ENCODE measurements around the gene TMEM258. TPM values are rescaled to one million over a fixed set of nuclear protein-coding genes. Genes with fewer than 3 reads are reported as not detected.
A peak's percentile ranks its signal among the peaks of the same experiment; 100 is the strongest.

TMEM258 gene
- total and polyA plus RNA-seq, 9 of the 15 experiments (the other 6 are each of a cell fraction or from before 2014, with no cell fraction given), result 97.2 to 856 (median 231) TPM

GRCh38 chr11:61841636-61842527 is 49.5 kb upstream of the TMEM258 start (continued):
- TF ChIP-seq, protein P1, sequence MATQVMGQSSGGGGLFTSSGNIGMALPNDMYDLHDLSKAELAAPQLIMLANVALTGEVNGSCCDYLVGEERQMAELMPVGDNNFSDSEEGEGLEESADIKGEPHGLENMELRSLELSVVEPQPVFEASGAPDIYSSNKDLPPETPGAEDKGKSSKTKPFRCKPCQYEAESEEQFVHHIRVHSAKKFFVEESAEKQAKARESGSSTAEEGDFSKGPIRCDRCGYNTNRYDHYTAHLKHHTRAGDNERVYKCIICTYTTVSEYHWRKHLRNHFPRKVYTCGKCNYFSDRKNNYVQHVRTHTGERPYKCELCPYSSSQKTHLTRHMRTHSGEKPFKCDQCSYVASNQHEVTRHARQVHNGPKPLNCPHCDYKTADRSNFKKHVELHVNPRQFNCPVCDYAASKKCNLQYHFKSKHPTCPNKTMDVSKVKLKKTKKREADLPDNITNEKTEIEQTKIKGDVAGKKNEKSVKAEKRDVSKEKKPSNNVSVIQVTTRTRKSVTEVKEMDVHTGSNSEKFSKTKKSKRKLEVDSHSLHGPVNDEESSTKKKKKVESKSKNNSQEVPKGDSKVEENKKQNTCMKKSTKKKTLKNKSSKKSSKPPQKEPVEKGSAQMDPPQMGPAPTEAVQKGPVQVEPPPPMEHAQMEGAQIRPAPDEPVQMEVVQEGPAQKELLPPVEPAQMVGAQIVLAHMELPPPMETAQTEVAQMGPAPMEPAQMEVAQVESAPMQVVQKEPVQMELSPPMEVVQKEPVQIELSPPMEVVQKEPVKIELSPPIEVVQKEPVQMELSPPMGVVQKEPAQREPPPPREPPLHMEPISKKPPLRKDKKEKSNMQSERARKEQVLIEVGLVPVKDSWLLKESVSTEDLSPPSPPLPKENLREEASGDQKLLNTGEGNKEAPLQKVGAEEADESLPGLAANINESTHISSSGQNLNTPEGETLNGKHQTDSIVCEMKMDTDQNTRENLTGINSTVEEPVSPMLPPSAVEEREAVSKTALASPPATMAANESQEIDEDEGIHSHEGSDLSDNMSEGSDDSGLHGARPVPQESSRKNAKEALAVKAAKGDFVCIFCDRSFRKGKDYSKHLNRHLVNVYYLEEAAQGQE (IDR thresholded peaks at IDR 0.05; ENCODE audit: borderline replicate concordance), result 0 out of 2 replicates have a peak, but pooled peaks have one; percentile 24
- TF ChIP-seq, protein P1 (CRISPR knock-in tag; IDR thresholded peaks at IDR 0.05; ENCODE audit: low read depth), result no peak
- TF ChIP-seq NR2C1 (IDR thresholded peaks at IDR 0.05) (peak; percentile 70), NR2C1 (tag; IDR thresholded peaks at IDR 0.05) (peak; percentile 57), TEAD1 (CRISPR knock-in tag; IDR thresholded peaks at IDR 0.05) (peak in 1 of 2 experiments; percentile 83; a peak in 2 of 4 replicates), PML (IDR thresholded peaks at IDR 0.05; ENCODE audit: low read length) (peak; percentile 80), ZNF639 (CRISPR knock-in tag; conservative IDR thresholded peaks at IDR 0.05 in 1 of 2, IDR thresholded peaks at IDR 0.05 in 1 of 2) (peak in 1 of 2 experiments; percentile 85; a peak in 1 of 4 replicates), SMARCE1 (IDR thresholded peaks at IDR 0.05) (peak; percentile 93), MYNN (IDR thresholded peaks at IDR 0.05) (0 out of 2 replicates have a peak, but pooled peaks have one; percentile 90), MYNN (CRISPR knock-in tag; IDR thresholded peaks at IDR 0.05) (no peak), MTA1 (IDR thresholded peaks at IDR 0.05; ENCODE audit: borderline replicate concordance) (peak; percentile 77), NCOR1 (IDR thresholded peaks at IDR 0.05) (peak; percentile 94), ZNF589 (CRISPR knock-in tag; IDR thresholded peaks at IDR 0.05; ENCODE audit: low read depth) (peak; percentile 90), ZBTB2 (IDR thresholded peaks at IDR 0.05) (peak; percentile 88; the same call in 1 of the 2 replicates), C11orf30 (IDR thresholded peaks at IDR 0.05; ENCODE audit: low read depth) (peak; percentile 85)

All from K562 (cell line).